Fibroblast of peridontal ligament (primary cell): ENCODE results near the gene RING1.

Experiments
- DNase-seq: peaks from one replicate; pipeline ENCODE4 v3.0.0-alpha.2; 2010; ENCODE audit errors: extremely low read depth

RING1 gene

DNA sequence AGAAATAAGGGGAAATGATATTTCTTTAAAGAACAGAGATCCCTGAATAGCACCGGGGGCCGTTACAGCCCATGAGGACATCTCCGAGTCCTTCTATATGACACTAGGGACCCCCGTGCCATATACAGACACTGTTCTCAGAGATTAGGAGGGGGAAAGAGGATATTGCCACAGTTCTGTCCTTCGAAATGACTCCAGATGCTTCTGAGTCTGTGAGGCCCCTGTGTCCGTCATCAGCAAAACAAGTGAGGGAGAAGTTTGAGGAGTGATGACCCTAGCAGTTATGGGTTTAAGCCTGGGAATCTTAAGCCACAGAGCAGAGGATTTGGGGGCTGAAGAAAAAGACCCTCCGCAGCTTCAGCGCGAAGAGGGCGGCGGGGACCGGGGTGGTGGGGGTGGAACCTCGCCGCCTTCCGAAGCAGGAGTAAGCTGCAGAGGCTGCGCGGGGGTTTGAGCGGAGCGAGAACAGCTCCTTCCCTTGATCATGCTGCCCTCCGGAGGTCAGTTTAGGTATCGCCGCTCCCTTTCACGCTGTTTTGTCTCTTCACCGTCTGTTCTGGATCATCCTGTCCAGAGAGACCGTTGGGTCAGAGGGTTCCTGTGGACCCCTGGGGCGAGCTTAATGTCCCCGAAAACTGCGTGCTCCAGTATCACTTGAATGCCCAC, 39.8 kb downstream of the RING1 start:
- DNase-seq = peak; percentile 87

DNA sequence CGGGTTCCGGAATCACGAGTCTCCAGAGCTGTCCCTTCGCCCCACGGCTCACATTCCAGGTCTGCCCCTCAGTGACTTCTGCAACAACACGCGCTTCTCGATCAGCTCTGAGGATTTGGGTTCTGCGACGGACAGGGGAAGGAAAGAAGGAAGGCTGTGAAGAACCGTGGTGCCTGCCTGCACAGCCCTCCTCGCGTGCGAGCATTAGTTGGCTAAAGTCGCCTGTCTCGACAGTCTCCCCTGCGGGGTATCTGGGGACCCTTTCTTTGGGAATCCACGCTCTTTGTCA, 40.3 kb downstream of the RING1 start:
- no peak for DNase-seq

DNA sequence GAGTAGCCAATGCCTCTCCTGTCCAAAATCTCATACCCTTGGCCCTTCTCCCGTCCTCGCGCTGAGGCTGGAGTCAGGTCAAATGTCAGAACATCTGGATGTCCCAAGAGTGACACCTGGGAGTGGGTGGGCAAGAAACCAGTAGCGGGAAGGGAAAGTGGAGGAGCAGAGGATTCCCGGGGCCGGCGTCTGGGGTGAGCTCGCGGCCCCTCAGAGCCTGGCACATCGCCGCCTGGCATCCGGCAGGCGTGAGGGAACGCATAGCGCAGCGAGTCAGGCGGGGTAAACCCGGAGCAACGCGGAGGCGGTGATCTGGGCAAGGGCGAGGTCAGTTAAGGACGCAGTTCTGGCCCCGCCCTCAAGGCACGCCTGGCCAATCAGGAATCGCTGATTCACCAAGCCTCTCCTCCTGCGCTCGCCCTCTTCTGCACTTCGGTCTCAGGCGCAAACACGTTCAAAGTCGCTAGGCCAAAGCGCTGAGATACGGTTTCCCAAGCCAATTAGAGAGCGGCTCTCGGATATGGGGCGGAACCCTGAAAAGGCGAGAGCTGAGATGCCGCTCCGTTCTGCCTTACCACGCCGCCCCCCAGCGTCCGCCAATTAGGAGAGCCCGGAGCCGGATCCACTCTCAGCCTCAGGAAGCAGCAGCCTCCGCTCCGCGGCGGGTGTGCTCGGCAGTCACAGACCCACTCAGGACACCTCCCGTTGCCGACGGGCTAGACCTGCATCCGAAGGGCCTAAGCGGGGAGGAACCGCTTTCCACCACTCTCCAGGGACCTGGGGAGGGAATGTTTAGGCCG, 40.8 kb downstream of the RING1 start:
- peak; percentile 99 for DNase-seq

DNA sequence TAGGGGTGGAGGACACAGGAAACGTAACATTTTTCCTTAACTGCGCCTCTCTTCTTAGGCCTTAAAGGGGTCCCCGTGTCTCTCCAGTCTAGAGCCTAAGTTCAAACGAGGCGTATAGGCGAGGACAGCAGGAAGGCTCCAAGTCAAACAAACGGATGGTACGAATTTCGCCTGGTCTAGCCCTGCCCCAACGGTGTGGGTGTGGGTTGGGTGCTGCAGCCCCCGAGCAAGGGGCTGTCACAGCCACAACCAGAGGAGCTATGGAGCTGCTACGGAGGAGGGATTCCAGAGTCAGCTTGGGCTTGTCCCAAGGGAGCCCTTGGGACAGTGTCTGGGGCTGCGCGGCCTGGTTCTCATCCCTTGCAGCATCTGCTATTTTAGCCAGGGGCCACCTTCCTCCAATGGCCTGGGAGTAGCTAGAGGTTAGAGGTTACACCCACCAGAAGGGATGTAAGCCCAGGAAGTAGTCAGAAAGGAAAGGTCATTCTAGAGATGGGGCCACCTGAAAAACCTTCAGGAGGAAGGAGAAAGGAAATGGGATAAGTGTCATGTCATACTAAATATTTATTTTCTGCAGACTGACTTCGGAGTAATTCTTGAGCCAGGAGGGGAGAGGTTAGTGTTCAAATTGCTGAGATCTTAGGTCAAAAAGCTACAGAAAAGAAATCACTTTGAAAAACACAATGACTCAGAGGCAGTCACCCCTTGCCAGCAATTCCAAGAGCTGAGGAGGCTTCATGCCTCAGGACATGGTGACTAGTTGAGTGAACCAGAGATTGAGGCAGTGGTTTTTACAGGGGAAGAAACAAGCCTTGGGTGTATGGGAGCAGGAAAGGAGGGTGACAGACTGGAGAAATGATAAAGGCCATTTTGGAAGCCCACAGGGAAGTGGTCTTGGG, 41.7 kb downstream of the RING1 start:
- DNase-seq = peak; percentile 82

GRCh38 chr6:33250731-33251130, 42.4 kb downstream of the RING1 start:
- no peak for DNase-seq

DNA sequence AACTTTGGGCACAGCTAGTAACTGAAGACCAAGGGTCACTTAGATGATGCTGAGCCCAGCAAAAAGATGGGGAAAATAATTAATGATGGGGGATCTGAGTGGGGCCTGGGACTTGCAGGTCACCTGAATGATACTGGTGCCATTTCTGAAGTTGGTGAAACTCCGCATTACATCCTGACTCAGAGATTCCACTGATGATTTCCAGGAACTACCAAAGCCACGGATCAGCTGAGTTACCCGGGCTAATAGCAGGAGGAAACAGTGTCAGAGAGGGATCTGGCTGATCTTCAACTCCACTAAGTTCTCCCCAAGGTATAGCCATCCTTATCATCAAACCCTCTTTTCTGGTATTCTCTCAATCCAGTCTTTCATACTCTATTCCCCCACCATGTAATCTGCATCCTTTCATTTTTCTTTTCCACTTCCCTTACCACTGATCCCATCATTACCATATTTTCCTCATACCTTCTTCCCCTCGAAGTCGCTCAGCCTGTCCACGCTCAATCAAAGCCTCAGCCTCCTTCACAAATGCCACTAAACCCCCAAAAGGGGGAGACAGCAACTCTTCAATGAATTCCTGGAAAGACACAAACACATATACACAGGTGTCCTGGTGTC, 43.2 kb downstream of the RING1 start:
- peak; percentile 12 for DNase-seq

DNA sequence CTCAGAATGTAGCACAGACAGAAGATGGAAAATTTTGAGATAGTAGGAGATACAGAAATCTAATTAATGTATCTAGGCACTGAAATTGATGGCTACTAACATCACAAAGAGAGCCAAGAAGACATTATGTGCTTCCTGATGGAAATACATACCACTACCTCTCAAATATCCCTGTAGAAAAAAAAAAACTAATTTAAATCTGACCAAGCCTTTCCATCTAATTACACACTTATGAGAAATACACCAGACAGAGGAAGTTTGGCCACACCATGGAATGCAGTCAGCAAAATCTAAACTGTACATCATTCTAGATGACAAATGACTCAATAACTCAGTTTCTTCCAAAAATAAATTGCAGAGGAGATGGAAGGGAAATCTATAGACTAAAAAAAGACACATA, 44.5 kb downstream of the RING1 start:
- DNase-seq = peak; percentile 25

DNA sequence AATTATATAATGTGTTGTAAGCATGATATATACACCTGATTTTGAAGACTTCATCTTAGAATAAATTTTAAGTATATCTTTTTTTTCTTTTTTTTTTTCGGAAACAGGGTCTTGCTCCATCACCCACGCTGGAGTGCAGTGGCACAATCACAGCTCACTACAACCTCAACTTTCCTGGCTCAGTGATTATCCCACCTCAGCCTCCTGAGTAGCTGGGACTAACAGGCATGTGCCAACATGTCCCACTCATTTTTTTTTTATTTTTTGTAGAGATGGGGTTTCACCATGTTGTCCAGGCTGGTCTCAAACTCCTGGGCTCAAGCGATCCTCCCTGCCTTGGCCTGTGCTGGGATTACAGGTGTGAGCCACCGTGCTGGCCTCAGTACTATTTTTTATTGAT, 46.3 kb downstream of the RING1 start:
- no peak for DNase-seq

DNA sequence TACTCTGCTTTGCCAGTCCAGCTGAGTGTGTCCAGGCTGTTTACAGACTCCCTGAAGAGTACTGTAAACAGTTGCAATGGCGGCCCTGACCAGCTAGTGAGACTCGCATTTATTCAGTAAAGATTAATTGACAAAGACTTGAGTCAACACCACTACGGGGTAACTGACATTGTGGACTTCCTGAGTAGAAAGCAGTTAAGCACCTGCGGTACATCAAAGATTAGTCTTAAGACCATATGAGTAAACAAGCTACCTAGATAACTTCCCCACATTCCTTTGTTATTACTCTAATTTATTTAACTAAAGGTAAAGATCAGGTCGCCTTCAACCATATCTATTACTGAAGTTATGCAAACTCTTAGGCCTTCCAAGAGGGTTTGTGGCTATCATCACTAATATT, 50.7 kb downstream of the RING1 start:
- no peak for DNase-seq
